ENCODE measurements around the gene TIGAR.
A peak's percentile ranks its signal among the peaks of the same experiment; 100 is the strongest.

TIGAR gene

GRCh38 chr12:4331842-4332241 is 10.8 kb downstream of the TIGAR start:
- DNase-seq = no peak
- in situ Hi-C loops (cut with MboI; ENCODE audit: low pct_unique_long_range_greater_than_20kb, low sequenced_read_pairs) = no loop called here

DNA sequence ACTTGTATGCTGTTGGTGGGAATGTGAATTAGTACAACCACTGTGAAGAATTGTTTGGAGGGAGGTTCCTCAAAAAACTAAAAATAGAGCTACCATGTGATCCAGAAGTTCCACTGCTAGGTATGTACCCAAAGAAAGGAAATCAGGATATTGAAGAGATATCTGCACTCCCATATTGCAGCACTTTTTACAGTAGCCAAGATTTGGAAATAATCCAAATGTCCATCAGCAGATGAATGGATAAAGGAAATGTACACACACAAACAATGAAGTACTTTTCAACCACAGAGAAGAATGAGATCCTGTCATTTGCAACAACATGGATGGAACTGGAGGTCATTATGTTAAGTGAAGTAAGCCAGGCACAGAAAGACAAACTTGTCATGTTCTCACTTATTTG is 25.9 kb downstream of the TIGAR start:
- in situ Hi-C loops (cut with MboI; ENCODE audit: low pct_unique_long_range_greater_than_20kb, low sequenced_read_pairs) = no loop called here
- DNase-seq = no peak

DNA sequence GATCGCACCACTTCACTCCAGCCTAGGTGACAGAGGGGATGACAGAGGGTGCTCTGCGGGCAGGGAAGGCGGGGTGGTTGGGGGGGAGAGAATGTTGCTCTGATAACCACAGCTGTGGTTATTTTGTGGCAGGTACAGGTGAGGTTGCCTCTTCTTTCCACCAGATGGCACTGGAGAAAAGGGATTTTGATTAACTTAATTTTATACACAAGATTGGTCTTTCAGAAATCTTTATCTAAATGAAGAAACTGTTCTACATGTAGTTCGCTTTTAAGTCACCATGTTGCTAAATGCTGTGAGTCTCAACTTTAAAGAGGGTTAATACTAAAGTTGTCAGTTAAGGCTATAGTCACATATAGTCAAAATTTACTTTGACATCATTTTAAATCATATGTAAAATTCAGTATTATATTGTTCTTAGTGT is 32.8 kb downstream of the TIGAR start:
- in situ Hi-C loops (cut with MboI; ENCODE audit: low pct_unique_long_range_greater_than_20kb, low sequenced_read_pairs) = no loop called here
- peak; percentile 54 for DNase-seq

DNA sequence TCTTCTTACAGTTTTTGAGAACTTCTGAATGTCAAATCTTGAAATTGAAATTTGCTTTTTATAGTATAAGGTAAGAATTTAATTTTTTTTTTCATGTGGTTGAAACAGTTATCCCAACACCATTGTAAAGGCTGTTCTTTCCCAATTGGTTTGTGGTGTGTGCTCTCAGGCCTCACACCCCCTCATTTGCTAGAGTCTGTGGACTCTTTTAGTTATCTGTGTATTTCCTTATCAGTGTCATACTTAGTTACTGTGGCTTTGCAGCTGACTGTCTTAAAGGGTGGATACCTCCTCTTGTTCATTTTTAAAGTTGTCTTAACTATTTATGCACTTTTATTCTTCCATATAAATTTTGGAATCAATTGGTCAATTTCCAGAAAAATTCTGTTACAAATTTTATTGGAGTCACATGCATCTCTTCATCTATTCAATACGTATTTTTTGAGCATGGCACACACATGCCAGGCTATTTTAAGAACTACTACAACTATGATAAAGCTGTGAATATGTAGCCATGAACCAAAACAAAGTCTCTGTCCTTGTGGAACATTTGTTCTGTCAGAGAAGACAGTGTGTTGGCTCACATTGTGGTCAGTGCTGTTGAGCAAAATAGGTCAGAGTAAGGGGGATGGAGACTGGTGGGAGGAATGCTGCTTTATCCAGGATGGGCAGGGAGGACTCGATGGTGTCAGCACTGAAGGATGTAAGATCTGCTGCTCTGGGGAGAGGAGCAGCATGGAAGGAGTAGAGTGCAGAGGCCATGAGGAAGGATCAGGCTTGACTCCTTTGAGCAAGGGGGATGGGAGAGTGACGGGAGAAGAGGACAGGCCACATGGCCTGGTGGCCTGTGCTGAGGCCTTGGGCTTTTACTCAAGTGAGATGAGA is 34.4 kb downstream of the TIGAR start:
- DNase-seq = no peak
- in situ Hi-C loops (cut with MboI; ENCODE audit: low pct_unique_long_range_greater_than_20kb, low sequenced_read_pairs) = no loop called here

DNA sequence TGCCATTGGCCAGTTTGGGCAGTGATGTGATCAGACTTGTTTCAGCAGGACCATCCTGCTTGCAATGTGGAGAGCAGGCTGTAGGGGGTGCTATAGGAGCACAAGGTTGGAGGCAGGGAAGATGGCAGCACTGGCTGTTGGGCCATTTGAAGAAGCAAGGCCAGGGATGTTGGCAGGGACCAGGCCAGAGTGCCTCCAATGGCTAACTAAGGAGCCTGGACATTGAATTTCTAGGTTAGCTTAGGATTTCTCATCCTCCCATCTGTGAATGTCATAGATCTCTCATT is 35.0 kb downstream of the TIGAR start:
- peak; percentile 92 for DNase-seq
- in situ Hi-C loops (cut with MboI; ENCODE audit: low pct_unique_long_range_greater_than_20kb, low sequenced_read_pairs) = no loop called here

- in situ Hi-C loops (cut with MboI; ENCODE audit: low pct_unique_long_range_greater_than_20kb, low sequenced_read_pairs) = no loop called here
- no peak for DNase-seq
Measured at GRCh38 chr12:4366090-4366489, 45.1 kb downstream of the TIGAR start.

- DNase-seq = no peak
- in situ Hi-C loops (cut with MboI; ENCODE audit: low pct_unique_long_range_greater_than_20kb, low sequenced_read_pairs) = no loop called here
Measured at GRCh38 chr12:4369548-4369947, 48.5 kb downstream of the TIGAR start.

DNA sequence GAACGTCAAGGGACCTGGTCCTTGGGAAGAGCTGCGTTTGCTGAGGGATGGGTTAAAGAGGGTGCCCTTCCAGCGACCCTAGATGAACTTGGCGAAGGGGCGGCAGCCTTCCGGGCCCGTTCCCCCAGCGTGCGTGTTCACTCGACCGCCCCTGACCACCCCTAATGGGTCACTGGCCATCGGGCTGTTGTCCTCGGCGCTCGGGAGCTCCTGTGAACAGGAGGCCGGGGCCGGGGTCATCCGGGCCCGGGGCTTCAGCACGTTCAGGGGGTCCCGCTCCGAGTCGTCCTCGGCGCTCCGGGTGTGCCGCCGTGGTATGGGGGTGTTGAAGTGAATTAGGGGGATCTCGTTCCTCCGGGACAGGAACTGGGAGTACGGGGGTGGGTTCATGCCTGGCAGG is 49.3 kb downstream of the TIGAR start:
- in situ Hi-C loops (cut with MboI; ENCODE audit: low pct_unique_long_range_greater_than_20kb, low sequenced_read_pairs) = no loop called here
- DNase-seq = no peak

DNA sequence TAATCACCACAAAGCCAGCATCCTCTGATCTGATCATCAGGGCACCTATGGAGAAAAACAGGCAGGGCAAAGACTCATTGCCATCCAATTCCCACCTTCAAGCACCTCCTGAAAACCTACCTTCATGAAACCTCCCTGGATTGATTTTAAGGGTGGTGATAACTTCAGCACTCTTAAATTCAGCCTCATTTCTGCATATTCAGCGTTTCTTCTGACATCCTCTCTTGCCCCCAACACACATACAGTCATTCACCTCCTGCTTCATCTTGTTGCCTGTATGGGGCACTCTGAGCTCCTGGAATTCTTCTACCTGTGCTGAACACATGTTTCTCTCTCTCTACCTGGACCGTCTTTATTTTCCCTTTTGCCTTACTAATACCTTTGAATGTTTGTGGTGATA is 51.6 kb downstream of the TIGAR start:
- in situ Hi-C loops (cut with MboI; ENCODE audit: low pct_unique_long_range_greater_than_20kb, low sequenced_read_pairs) = no loop called here
- DNase-seq = no peak

DNA sequence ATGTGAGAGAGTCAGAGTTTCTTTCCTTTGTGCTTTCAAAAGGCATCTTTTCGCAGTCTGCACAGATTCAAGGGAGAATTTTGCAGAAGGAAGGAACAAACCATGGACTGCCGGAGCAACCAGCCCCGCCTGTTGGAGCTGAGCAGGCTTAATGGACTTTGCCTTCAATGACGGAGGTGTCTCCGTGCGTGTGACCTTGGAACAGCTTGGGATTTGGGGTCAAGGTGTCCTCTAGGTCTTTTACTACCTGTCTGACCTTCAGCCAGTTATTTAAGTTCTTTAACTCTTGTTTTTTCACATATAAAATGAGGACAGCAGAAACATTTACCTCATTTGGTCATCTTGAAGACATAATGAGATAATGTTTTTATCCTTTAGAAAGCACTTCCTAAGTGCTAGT is 54.4 kb downstream of the TIGAR start:
- in situ Hi-C loops (cut with MboI; ENCODE audit: low pct_unique_long_range_greater_than_20kb, low sequenced_read_pairs) = no loop called here
- DNase-seq = no peak

- in situ Hi-C loops (cut with MboI; ENCODE audit: low pct_unique_long_range_greater_than_20kb, low sequenced_read_pairs) = no loop called here
- DNase-seq = no peak
Measured at GRCh38 chr12:4378772-4379171, 57.8 kb downstream of the TIGAR start.

- in situ Hi-C loops (cut with MboI; ENCODE audit: low pct_unique_long_range_greater_than_20kb, low sequenced_read_pairs) = no loop called here
- no peak for DNase-seq
Measured at GRCh38 chr12:4379405-4379804, 58.4 kb downstream of the TIGAR start, which contains the start of gene FGF23. FGF23 (minus strand) TSS chr12:4379712; CDS start chr12:4379582, 130 bp downstream.

DNA sequence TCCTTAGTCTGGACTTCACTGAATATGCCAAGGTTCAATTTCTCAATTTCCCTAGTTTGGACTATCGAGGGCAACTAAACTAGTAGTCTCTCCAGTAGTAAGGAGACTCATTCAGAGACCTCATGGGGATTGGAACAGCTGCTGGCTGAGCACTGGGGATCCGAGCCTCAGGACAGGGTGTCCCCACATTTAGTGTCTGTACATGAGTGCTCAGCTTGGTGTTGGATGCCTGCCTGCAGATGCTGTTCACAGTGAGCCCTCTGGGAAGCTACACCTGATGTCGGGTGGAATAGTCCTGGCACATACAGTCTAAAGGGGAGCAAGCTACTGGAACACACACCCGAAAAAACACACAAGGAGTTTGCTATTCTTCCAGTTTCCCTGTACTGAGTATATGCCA is 59.3 kb downstream of the TIGAR start:
- in situ Hi-C loops (cut with MboI; ENCODE audit: low pct_unique_long_range_greater_than_20kb, low sequenced_read_pairs) = no loop called here
- no peak for DNase-seq

DNA sequence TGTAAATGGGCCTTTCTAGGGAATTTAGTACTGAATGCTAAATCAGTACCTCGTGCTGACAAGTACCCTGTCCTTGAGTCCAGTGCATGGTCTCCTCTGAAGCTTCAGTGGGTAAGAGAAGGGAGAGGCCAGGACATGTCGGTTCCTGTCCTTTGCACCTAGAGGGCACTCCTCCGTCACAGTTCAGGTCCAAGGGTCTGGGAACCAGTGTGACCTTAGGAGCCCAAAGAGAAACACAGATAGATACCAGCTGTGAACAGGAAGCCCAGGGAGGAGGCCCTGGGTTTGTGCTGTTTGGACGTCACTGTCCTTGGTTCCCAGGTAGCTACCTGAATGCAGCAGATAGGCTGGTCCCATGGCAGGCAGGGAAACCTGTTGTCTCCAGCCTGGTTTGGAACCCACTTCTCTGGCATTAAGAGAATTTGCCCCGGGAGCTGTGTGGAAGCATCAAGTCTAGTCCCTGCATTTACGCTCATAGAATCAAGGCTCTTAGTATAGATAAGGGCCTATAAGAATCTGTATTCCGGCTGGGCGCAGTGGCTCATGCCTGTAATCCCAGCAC is 62.4 kb downstream of the TIGAR start:
- peak; percentile 80 for DNase-seq
- in situ Hi-C loops (cut with MboI; ENCODE audit: low pct_unique_long_range_greater_than_20kb, low sequenced_read_pairs) = no loop called here

DNA sequence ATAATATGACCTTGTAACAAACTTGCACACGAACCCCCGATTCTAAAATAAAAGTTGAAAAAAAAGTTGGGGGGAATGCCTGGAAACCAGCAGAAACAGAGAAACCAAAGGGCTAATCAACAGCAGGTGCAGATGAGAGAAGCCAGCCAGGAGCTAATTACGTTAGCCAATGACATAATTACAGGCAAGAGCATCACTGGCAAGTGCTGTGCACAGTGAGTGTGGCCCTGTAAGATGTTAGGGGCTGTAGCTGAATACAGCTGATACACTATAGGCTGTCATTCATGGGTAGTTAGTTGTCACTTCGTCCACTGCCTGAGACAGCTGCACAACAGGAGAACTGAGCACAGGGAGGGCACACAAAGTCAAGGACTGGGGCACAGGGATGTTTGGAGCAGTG is 65.8 kb downstream of the TIGAR start:
- DNase-seq = no peak
- in situ Hi-C loops (cut with MboI; ENCODE audit: low pct_unique_long_range_greater_than_20kb, low sequenced_read_pairs) = no loop called here

- DNase-seq = no peak
- in situ Hi-C loops (cut with MboI; ENCODE audit: low pct_unique_long_range_greater_than_20kb, low sequenced_read_pairs) = no loop called here
Measured at GRCh38 chr12:4387607-4388006, 66.6 kb downstream of the TIGAR start.

DNA sequence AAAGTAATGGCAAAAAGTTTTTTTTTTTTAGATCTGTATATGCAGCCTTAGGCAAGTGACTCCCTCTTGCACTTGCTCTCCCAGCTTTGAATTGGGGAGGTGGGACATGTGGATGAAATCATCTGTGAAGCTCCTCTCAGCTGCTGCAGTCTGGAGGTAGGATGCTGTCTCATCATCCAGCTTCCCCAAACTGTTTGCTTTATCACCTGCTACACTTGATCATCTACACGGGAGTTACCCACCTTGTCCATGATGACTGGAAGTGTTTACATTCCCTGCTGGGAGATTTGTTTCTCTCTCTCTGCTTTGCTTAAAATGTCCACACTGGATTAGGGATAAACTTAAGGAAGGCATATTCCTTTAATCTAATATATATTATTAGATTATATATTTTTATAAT is 67.0 kb downstream of the TIGAR start:
- no peak for DNase-seq
- in situ Hi-C loops (cut with MboI; ENCODE audit: low pct_unique_long_range_greater_than_20kb, low sequenced_read_pairs) = no loop called here

DNA sequence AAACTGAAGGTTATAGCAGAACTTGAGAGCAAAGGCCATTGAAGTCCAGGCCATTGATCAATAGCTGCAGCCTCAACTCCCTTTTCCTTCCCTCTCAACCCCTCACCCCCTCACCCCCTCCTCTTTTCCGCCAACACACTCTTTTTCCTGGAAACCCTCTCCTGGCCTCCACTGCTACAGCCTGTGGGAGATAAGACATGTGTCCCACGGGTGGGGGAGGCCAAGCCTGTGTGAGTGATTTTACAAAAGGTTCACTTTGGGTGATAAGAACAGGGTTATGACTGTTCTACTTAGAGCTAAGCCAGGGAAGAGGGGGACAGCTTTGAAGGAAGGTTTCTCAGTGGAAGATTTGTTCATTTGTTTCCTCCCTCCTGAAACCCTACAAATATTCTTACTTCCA is 67.6 kb downstream of the TIGAR start:
- DNase-seq = peak; percentile 48
- in situ Hi-C loops (cut with MboI; ENCODE audit: low pct_unique_long_range_greater_than_20kb, low sequenced_read_pairs) = no loop called here

DNA sequence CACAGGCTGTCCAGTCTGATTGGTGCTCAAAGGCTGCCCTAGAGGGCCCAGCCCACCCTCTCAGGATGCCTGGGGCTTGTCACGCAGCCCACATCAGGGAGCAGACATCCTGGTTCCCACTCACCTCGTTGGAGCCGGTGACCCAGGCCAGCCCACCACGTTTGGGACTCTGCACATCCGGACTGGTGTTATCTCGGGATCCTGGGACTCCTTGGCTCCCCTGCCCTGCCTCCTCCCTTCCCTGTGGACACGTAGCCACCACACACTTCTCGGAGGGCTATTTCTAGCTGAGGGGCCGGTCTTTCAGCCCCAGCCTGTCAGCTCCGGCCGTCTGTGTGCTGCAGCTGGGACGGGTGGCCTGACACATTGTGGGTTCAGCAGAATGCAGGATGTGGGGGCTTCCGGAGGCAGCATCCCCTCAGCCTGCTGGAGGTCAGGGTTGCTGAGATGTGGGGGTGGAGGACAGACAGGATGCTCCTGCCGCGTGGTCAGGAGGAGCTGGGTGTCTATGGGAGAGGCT is 71.3 kb downstream of the TIGAR start:
- in situ Hi-C loops (cut with MboI; ENCODE audit: low pct_unique_long_range_greater_than_20kb, low sequenced_read_pairs) = no loop called here
- DNase-seq = peak; percentile 96

GRCh38 chr12:4393211-4393610 is 72.2 kb downstream of the TIGAR start:
- DNase-seq = no peak
- in situ Hi-C loops (cut with MboI; ENCODE audit: low pct_unique_long_range_greater_than_20kb, low sequenced_read_pairs) = no loop called here

DNA sequence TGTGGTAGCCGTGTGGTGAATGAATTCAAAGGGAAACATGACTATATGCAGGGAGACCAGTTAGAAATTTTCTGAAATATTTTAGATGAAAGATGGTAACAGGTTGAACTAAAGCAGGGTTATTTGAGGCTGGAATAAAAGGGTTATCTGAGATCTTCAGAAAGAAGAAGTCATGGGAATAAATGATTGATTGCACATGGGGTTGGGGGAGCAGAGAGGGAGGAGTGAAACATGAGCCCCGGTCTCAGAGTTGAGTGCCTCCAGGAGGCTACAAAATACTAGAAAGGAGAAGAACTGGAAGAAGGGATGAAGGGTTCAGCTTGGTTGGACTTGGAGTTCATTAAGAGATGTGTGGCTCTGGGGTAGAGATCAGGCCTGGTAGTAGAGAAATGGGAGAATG is 74.8 kb downstream of the TIGAR start:
- peak; percentile 81 for DNase-seq
- in situ Hi-C loops (cut with MboI; ENCODE audit: low pct_unique_long_range_greater_than_20kb, low sequenced_read_pairs) = no loop called here
